WTC11 (cell line): ENCODE measurements around the gene SNAI1. TPM values are rescaled to one million over a fixed set of nuclear protein-coding genes. Genes with fewer than 3 reads are reported as not detected.
"Not testable (repeated sequence)": the region's sequence is repeated elsewhere in the genome, so short reads cannot be mapped to it uniquely, and the experiment has no call there.

Experiments used
- ATAC-seq: fragments of 200-7000 bp; cut with Tn5 transposase; 2 replicates; pipeline ENCODE4 v1.10.0; 2021; ENCODE audit warnings: mild to moderate bottlenecking, moderate library complexity
- CTCF ChIA-PET: fragments of 300-600 bp; sonication (Branson Sonifier 250); formaldehyde crosslinking; loops from one replicate; lab custom pipeline; 2021; ENCODE audit warnings: antibody characterized with exemption; lab: Charles Lee
- POLR2A ChIA-PET: fragments of 350-600 bp; sonication (Branson Sonifier 250); formaldehyde crosslinking; loops from one replicate; lab custom pipeline; 2021; ENCODE audit warnings: antibody characterized with exemption; lab: Charles Lee
- DNase-seq: peaks from one replicate; pipeline ENCODE4 v3.0.0; 2021; ENCODE audit warnings: low spot score
- H3K27ac Mint-ChIP-seq: 2 replicates; pipeline ENCODE4 v1.8.0; 2021; ENCODE audit warnings: mixed read lengths
- H3K27me3 Mint-ChIP-seq: 2 replicates; pipeline ENCODE4 v1.8.0; 2021; ENCODE audit warnings: low read depth, mild to moderate bottlenecking, moderate library complexity, mixed read lengths
- H3K36me3 Mint-ChIP-seq: 2 replicates; pipeline ENCODE4 v1.8.0; 2021; ENCODE audit warnings: mixed read lengths
- H3K4me1 Mint-ChIP-seq: 2 replicates; pipeline ENCODE4 v1.8.0; 2022; ENCODE audit warnings: mixed read lengths
- H3K4me3 Mint-ChIP-seq: 2 replicates; pipeline ENCODE4 v1.8.0; 2021; ENCODE audit warnings: mild to moderate bottlenecking, moderate library complexity, mixed read lengths
- H3K9me3 Mint-ChIP-seq: 2 replicates; pipeline ENCODE4 v1.8.0; 2021; ENCODE audit warnings: mixed read lengths
- AR ChIP-seq: fragments of 250-450 bp; sonication (Bioruptor Pico); IDR thresholded peaks from 2 replicates; pipeline ENCODE4 v1.9.0; 2021; ENCODE audit warnings: mild to moderate bottlenecking
- ELF4 ChIP-seq: sonication (generic); formaldehyde crosslinking; IDR thresholded peaks from 2 replicates; pipeline ENCODE4 v1.8.1; 2022; ENCODE audit warnings: low read depth, mild to moderate bottlenecking, moderate library complexity, missing genetic modification reagents
- FOXP4 ChIP-seq: sonication (generic); formaldehyde crosslinking; IDR thresholded peaks from 2 replicates; pipeline ENCODE4 v1.8.0; 2022; ENCODE audit warnings: mild to moderate bottlenecking, missing genetic modification reagents
- MAX ChIP-seq: sonication (generic); formaldehyde crosslinking; IDR thresholded peaks from 2 replicates; pipeline ENCODE4 v1.8.0; 2022; ENCODE audit warnings: mild to moderate bottlenecking, missing genetic modification reagents
- NFYB ChIP-seq: sonication (generic); formaldehyde crosslinking; conservative IDR thresholded peaks from 2 replicates; pipeline ENCODE4 v1.8.0; 2022; ENCODE audit warnings: low read depth, missing genetic modification reagents
- PRDM15 ChIP-seq: sonication (generic); formaldehyde crosslinking; IDR thresholded peaks from 2 replicates; pipeline ENCODE4 v1.8.0; 2022; ENCODE audit warnings: missing genetic modification reagents
- PREB ChIP-seq: sonication (generic); formaldehyde crosslinking; IDR thresholded peaks from 2 replicates; pipeline ENCODE4 v1.8.1; 2022; ENCODE audit warnings: mild to moderate bottlenecking, missing genetic modification reagents, moderate library complexity, borderline replicate concordance
- SMAD3 ChIP-seq: sonication (generic); formaldehyde crosslinking; IDR thresholded peaks from 2 replicates; pipeline ENCODE4 v1.8.0; 2022; ENCODE audit warnings: missing genetic modification reagents, mild to moderate bottlenecking, borderline replicate concordance
- SMAD4 ChIP-seq: sonication (generic); formaldehyde crosslinking; IDR thresholded peaks from 2 replicates; pipeline ENCODE4 v1.8.0; 2022; ENCODE audit warnings: mild to moderate bottlenecking, missing genetic modification reagents
- SOX15 ChIP-seq: fragments of 250-450 bp; sonication (Bioruptor Pico); IDR thresholded peaks from 2 replicates; pipeline ENCODE4 v1.9.0; 2021; ENCODE audit warnings: mild to moderate bottlenecking
- TEAD1 ChIP-seq: sonication (generic); formaldehyde crosslinking; IDR thresholded peaks from 2 replicates; pipeline ENCODE4 v1.8.0; 2022; ENCODE audit warnings: mild to moderate bottlenecking, missing genetic modification reagents
- TP53 ChIP-seq: sonication (generic); formaldehyde crosslinking; IDR thresholded peaks from 2 replicates; pipeline ENCODE4 v1.8.1; 2023; ENCODE audit warnings: mild to moderate bottlenecking, missing genetic modification reagents
- ZBTB21 ChIP-seq: sonication (generic); formaldehyde crosslinking; IDR thresholded peaks from 2 replicates; pipeline ENCODE4 v1.8.1; 2023; ENCODE audit warnings: mild to moderate bottlenecking, missing genetic modification reagents, borderline replicate concordance
- ZNF121 ChIP-seq: sonication (generic); formaldehyde crosslinking; IDR thresholded peaks from 2 replicates; pipeline ENCODE4 v1.8.0; 2023; ENCODE audit warnings: missing genetic modification reagents
- ZNF219 ChIP-seq: sonication (generic); formaldehyde crosslinking; IDR thresholded peaks from 2 replicates; pipeline ENCODE4 v1.8.0; 2023; ENCODE audit warnings: missing genetic modification reagents, mild to moderate bottlenecking, borderline replicate concordance
- ZNF317 ChIP-seq: sonication (generic); formaldehyde crosslinking; IDR thresholded peaks from 2 replicates; pipeline ENCODE4 v1.8.1; 2023; ENCODE audit warnings: low read depth, mild to moderate bottlenecking, moderate library complexity, missing genetic modification reagents, borderline replicate concordance
- total RNA-seq: library from RNA; stranded (reverse); gene quantifications from 3 replicates; pipeline ENCODE4 v1.2.3, GENCODE V29; 2021
- TF ChIP-seq, protein P1 (sequence below): sonication (generic); formaldehyde crosslinking; conservative IDR thresholded peaks from 2 replicates; pipeline ENCODE4 v1.8.1; 2022; ENCODE audit warnings: mild to moderate bottlenecking, missing genetic modification reagents

Gene SNAI1
- total RNA-seq, 1 experiment from 2014 or later: 7.9 TPM

GRCh38 chr20:50009521-50010454 lies 27.0 kb downstream of the SNAI1 start:
- H3K27ac Mint-ChIP-seq: no peak overlapping the region
- peaks cover 9% of the 10 kb centered on the region for H3K27me3 Mint-ChIP-seq
- H3K4me3 Mint-ChIP-seq: peak overlapping the region; percentile 59
- POLR2A ChIA-PET: interaction anchor here (0.8 to 1.4 kb wide), 2 partner anchors 21 to 156 kb away, joined by 3 to 4 read pairs; no protein-coding TSS in a partner anchor
- H3K36me3 Mint-ChIP-seq: no peaks in the 10 kb centered on the region
- DNase-seq: peak; percentile 54
- no peaks in the 10 kb centered on the region for H3K9me3 Mint-ChIP-seq
- 0 out of 2 replicates have a peak, but pooled peaks have one; percentile 9 for TF ChIP-seq FOXP4 (CRISPR knock-in tag)
- no peak for TF ChIP-seq SMAD3 (CRISPR knock-in tag)
- peak; percentile 58; the same call in 1 of the 2 replicates for TF ChIP-seq PRDM15 (CRISPR knock-in tag)
- TF ChIP-seq ZNF121: peak; percentile 53
- TF ChIP-seq NFYB (CRISPR knock-in tag): 0 out of 2 replicates have a peak, but pooled peaks have one; percentile 6
- no peak for TF ChIP-seq TEAD1
- no peak for TF ChIP-seq ELF4
- peak; percentile 30; the same call in 1 of the 2 replicates for TF ChIP-seq MAX (CRISPR knock-in tag)
- TF ChIP-seq, protein P1, sequence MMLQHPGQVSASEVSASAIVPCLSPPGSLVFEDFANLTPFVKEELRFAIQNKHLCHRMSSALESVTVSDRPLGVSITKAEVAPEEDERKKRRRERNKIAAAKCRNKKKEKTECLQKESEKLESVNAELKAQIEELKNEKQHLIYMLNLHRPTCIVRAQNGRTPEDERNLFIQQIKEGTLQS: no peak
- TF ChIP-seq, all 79 proteins: peak for 5
- ATAC-seq: peak; percentile 69
- H3K4me1 Mint-ChIP-seq: peaks cover 26% of the 10 kb centered on the region
- CTCF ChIA-PET: interaction anchor here (0.5 to 3.5 kb wide), 8 partner anchors 19 to 159 kb away, joined by 3 to 27 read pairs (median 6); no protein-coding TSS in a partner anchor

DNA sequence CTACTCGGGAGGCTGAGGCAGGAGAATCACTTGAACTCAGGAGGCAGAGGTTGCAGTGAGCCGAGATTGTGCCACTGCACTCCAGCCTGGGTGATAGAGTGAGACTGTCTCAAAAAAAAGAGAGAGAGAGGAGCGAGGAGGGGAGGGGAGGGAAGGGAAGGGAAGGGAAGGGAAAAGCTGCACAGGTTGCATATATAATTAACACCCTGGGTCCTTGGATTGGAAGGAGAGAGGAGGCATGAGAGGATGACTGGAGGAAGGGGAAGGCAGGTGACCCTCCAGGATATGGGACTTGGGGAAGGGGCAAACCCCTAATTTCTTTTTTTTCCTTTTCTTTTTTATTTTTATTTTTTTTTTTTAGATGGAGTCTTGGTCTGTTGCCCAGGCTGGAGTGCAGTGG lies 28.8 kb downstream of the SNAI1 start:
- CTCF ChIA-PET: interaction anchor here (0.6 to 2.1 kb wide), 4 partner anchors 32 to 167 kb away, joined by 3 to 9 read pairs (median 4); no protein-coding TSS in a partner anchor
- H3K27ac Mint-ChIP-seq, H3K9me3 Mint-ChIP-seq, H3K27me3 Mint-ChIP-seq, DNase-seq, ATAC-seq, H3K4me3 Mint-ChIP-seq, H3K36me3 Mint-ChIP-seq, POLR2A ChIA-PET: not testable (repeated sequence)
- H3K4me1 Mint-ChIP-seq: peaks cover 33% of the 10 kb centered on the region

GRCh38 chr20:50012282-50013263 lies 29.8 kb downstream of the SNAI1 start:
- ChIA-PET POLR2A (interaction anchor here (0.5 to 1.5 kb wide), 2 partner anchors 10 to 23 kb away, joined by 3 to 4 read pairs; no protein-coding TSS in a partner anchor), CTCF (interaction anchor here (0.6 to 4.9 kb wide), 7 partner anchors 31 to 166 kb away, joined by 3 to 31 read pairs (median 4); no protein-coding TSS in a partner anchor)
- ATAC-seq: no peak
- Mint-ChIP-seq H3K4me3 (no peak overlapping the region), H3K36me3 (no peaks in the 10 kb centered on the region), H3K27ac (no peak overlapping the region), H3K4me1 (peaks cover 36% of the 10 kb centered on the region), H3K27me3 (peaks cover 9% of the 10 kb centered on the region), H3K9me3 (peaks cover 4% of the 10 kb centered on the region; the same call in 1 of the 2 replicates)
- DNase-seq: no peak
- TF ChIP-seq AR (CRISPR knock-in tag) (no peak), PREB (CRISPR knock-in tag) (no peak), NFYB (CRISPR knock-in tag) (no peak), ZNF317 (CRISPR knock-in tag) (no peak), ZNF219 (CRISPR knock-in tag) (no peak), TP53 (CRISPR knock-in tag) (no peak), SOX15 (CRISPR knock-in tag) (no peak), ZBTB21 (CRISPR knock-in tag) (no peak), SMAD4 (CRISPR knock-in tag) (no peak)
